Mesodermal cell (in vitro differentiated cells): ENCODE results near the gene ISOC2. TPM values are rescaled to one million over a fixed set of nuclear protein-coding genes. Genes with fewer than 3 reads are reported as not detected.

ENCODE experiments used
- H3K27ac ChIP-seq: 2 replicates; pipeline ENCODE4 v1.7.0; 2013; ENCODE audit warnings: mild to moderate bottlenecking, low read depth, low read length, moderate library complexity; ENCODE audit not compliant: severe bottlenecking
- H3K36me3 ChIP-seq: 2 replicates; pipeline ENCODE4 v1.7.1; 2013; ENCODE audit warnings: mild to moderate bottlenecking, low read length, moderate library complexity; ENCODE audit not compliant: control insufficient read depth, insufficient read depth
- H3K4me1 ChIP-seq: one replicate; pipeline ENCODE4 v1.7.1; 2013; ENCODE audit warnings: mild to moderate bottlenecking, low read length; ENCODE audit not compliant: insufficient read depth, control insufficient read depth, poor library complexity, severe bottlenecking
- H3K4me3 ChIP-seq: 2 replicates; pipeline ENCODE4 v1.7.0; 2013; ENCODE audit warnings: low read length, control low read depth, mild to moderate bottlenecking; ENCODE audit not compliant: insufficient read depth, poor library complexity, severe bottlenecking; ENCODE audit errors: extremely low read depth
- H3K9me3 ChIP-seq: 2 replicates; pipeline ENCODE4 v1.7.1; 2013; ENCODE audit warnings: mild to moderate bottlenecking, low read length, moderate library complexity; ENCODE audit not compliant: control insufficient read depth
- WGBS, 2 experiments: methylation state at CpG; one replicate each; pipeline ENCODE4 v1.1.5; 2013; ENCODE audit warnings: missing lambda C conversion rate in 2 of 2; ENCODE audit not compliant: insufficient coverage in 2 of 2; 5-methylcytosine and 5-hydroxymethylcytosine counted together
- polyA plus RNA-seq, 2 experiments: library from polyadenylated mRNA; stranded (reverse); fragments of 50-300 nt; gene quantifications; one replicate each; pipeline ENCODE4 v1.2.3, GENCODE V29; 2013

ISOC2 gene, protein sequence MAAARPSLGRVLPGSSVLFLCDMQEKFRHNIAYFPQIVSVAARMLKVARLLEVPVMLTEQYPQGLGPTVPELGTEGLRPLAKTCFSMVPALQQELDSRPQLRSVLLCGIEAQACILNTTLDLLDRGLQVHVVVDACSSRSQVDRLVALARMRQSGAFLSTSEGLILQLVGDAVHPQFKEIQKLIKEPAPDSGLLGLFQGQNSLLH
- polyA plus RNA-seq (2013, experiment 1 of 2): 39.8 TPM
- 34.2 TPM for polyA plus RNA-seq (2013, experiment 2 of 2)

DNA sequence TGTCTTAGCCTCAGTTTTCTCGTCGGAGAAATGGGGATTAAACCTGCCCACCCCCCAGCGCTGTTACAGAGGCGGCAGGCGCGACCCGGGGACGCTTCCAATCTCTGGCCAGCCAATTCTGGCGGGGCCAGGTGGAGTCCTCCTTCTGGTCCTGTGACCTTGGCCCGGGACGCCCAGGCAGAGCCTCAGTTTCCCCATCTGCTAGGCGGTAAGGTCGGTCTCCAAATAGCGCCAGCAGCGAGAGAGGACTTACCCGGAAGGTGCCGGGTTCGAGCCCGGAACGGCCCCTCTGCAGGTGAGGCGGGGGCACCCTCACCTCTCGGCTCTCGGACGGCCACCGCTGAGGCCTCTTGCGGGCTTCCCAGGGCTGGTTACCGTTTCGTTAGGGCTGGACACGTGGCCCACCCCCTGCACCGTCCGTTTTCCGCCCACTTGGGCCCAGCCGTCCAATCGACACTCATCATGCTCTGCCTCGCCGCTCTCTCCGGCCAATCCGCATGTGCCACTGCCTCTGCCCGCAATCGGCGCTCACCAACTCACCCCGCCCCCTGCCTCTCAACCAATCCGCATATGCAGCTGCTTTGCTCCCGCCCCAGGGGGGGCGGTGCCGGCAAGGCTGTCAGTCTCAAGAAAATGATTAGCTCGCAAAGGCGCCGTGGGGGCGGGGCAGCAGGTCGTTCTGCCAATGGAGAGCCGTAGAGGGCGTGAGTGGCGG, at the start of gene ISOC2:
ISOC2 (minus strand) TSS at position 384 of the 715 bp plus-strand sequence. CDS start 5,156 bp downstream, outside the sequence.
- H3K27ac ChIP-seq: peak within 1 kb of the TSS; percentile 88

DNA sequence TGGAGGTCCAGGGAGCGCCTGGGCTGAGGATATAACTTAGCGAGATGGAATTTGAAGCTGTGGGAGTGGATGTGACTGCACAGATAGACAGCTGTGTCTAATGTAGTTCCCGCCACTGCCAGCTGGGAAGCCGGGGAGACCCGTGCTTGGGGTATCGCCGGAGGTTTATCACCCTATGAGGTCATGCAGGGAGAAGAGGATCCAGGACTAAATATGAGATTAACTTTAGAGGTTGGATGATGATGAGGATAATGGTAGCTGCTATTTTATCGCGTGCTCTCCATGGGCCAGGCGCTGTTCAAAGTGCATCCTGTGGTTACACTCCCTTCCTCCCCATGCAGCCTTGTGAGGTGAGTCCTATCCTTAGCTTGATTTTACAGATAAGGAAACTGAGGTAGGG, 46.7 kb upstream of the ISOC2 start:
- Histone ChIP-seq H3K4me1 (no peaks in the 10 kb centered on the region), H3K9me3 (no peaks in the 10 kb centered on the region), H3K36me3 (no peaks in the 10 kb centered on the region), H3K4me3 (no peak overlapping the region), H3K27ac (no peak overlapping the region)
- 67 to 82% methylated on average over 3 to 9 of the region's 10 CpGs for WGBS, 2 experiments

More for the DNA sequence above, at the start of gene ISOC2:
- Histone ChIP-seq H3K9me3 (no peaks in the 10 kb centered on the region), H3K4me1 (peaks cover 2% of the 10 kb centered on the region), H3K4me3 (peak within 1 kb of the TSS; percentile 66), H3K36me3 (no peaks in the 10 kb centered on the region)
- 1 to 2% methylated on average over 42 to 45 of the region's 54 CpGs for WGBS, 2 experiments

DNA sequence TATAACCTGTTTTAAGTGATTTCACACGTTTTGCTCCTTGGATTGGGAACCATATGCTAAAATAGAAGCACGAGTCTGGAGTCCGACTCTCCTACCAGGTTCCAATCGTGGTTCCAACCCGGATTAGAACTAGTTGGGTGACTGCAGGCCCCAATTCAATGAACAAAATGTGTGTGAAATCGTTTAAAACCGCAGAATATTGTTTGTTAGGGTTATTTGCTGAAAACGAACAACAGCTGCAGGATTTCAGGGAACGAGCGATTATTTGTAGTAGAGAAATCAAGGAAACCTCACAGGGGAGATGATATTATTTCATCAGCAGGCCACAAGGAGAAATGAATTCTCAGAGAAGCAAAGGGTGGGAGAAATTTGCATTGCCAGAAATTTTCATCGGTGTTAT, 43.5 kb upstream of the ISOC2 start:
- Histone ChIP-seq H3K9me3 (no peaks in the 10 kb centered on the region), H3K36me3 (peaks cover 4% of the 10 kb centered on the region), H3K4me3 (no peak overlapping the region), H3K4me1 (no peaks in the 10 kb centered on the region), H3K27ac (no peak overlapping the region)
- WGBS, 2 experiments: 85 to 89% methylated on average over 11 of the region's 11 CpGs

DNA sequence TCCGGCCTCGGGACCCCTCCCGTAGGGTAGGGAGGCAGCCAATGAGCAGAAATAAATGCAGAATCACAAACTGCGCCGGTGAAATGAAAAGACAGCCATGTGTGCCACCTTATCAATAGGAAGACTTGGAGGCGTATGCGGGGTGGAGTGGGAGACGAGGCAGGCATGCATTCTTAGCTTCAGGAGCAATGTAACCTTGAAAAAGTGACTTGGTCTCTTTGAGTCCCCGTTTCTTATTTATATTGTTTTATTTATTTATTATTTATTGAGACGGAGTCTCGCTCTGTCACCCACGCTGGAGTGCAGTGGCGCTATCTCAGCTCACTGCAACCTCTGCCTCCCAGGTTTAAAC, 42.8 kb upstream of the ISOC2 start:
- H3K36me3 ChIP-seq: peaks cover 5% of the 10 kb centered on the region
- H3K4me3 ChIP-seq: peak overlapping the region; percentile 31
- no peak overlapping the region for H3K27ac ChIP-seq
- H3K4me1 ChIP-seq: no peaks in the 10 kb centered on the region
- WGBS, 2 experiments: 33 to 35% methylated on average over 9 to 10 of the region's 13 CpGs
- H3K9me3 ChIP-seq: no peaks in the 10 kb centered on the region

DNA sequence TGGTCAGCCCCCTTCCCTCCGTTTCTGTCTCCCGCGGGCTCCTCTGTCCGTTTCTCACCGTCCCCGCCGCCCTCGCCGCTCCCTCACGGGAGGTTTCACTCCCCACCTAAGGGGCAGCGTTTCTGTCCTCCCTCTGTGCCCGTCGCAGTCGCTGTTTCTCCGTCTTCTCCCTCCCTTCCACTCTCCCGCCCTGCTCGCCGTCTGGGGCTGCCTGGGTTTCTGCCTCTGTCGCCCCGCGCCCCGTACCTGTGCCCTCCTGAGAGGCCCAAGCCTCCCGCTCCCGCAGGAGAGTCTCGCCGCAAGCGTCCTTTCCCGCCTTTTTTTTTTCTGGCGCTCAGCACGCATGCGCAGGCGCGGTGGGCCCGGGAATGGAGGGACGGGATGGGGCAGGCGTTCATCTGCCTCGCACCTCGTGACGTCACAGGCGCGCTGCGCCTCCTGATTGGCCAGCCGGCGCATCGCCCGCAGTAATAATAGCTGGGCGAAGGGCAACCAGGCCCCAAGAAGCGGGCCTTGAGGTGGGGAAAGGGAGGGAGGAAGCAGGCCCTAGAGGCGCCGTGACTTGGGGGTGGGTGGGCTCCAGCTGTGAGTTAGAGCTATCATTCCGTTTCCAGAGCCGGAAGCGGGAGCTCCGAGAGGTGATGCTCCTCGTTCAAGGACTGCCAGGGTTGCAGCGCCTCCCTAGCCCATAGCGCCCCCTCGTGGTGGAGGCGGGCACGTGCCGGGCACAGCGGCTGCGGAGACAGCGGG, 42.2 kb upstream of the ISOC2 start:
- no peaks in the 10 kb centered on the region for H3K9me3 ChIP-seq
- H3K36me3 ChIP-seq: peaks cover 5% of the 10 kb centered on the region
- peak overlapping the region; percentile 31 for H3K4me3 ChIP-seq
- no peak overlapping the region for H3K27ac ChIP-seq
- H3K4me1 ChIP-seq: no peaks in the 10 kb centered on the region
- 33 to 35% methylated on average over 46 to 59 of the region's 64 CpGs for WGBS, 2 experiments

DNA sequence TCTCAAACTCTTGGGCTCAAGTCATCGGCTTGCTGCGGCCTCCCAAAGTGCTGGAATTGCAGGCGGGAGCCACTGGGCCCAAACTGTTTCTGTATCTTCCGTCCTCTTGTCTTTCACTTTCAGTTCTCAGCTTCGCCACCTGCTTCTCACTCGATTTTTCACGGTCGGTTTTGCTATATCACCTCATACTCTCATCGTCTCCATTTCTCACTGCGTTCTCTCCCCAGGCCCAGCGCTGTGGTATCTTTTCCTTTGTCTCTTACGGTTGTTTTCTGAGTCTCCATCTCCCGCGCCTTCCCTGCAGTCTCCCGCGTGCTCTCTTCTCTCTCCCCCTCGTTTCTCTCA, 41.7 kb upstream of the ISOC2 start:
- WGBS, 2 experiments: 95 to 96% methylated on average over 16 to 17 of the region's 17 CpGs
- Histone ChIP-seq H3K27ac (no peak overlapping the region), H3K36me3 (peaks cover 5% of the 10 kb centered on the region), H3K4me3 (no peak overlapping the region), H3K9me3 (no peaks in the 10 kb centered on the region), H3K4me1 (no peaks in the 10 kb centered on the region)

DNA sequence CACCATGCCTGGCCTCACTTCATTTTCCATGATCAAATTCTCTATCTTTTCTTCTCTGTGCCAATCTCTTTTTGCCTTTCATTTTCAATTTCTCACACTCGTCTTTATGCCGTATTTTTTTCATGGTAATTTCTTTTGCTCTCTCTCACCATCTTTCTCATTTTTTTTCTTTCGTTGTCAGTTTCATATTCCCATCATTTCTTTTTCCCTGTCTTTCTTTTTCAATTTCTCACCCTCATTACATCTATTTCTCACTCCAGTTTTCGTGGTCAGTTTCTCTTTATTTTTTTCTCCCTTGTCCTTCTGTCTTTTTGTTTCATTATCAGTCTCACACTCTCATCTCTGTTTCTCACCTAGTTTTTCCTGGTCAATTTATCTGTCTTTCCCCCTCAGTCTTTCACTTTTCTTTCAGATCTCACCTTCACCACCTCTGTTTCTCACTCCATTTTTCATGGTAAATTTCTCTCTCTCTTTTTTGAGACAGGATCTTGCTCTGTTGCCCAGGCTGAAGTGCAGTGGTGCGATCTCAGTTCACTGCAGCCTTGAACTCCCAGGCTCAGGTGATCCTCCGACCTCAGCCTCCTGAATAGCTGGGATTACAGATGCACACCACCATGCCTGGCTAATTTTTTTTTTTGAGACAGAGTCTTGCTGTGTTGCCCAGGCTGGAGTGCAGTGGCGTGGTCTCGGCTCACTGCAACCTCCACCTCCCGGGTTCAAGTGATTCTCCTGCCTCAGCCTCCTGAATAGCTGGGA, 40.9 kb upstream of the ISOC2 start:
- Histone ChIP-seq H3K4me1 (no peaks in the 10 kb centered on the region), H3K4me3 (no peak overlapping the region), H3K27ac (no peak overlapping the region), H3K9me3 (no peaks in the 10 kb centered on the region), H3K36me3 (peaks cover 5% of the 10 kb centered on the region)
- WGBS, 2 experiments: 92 to 93% methylated on average over 5 to 6 of the region's 9 CpGs

DNA sequence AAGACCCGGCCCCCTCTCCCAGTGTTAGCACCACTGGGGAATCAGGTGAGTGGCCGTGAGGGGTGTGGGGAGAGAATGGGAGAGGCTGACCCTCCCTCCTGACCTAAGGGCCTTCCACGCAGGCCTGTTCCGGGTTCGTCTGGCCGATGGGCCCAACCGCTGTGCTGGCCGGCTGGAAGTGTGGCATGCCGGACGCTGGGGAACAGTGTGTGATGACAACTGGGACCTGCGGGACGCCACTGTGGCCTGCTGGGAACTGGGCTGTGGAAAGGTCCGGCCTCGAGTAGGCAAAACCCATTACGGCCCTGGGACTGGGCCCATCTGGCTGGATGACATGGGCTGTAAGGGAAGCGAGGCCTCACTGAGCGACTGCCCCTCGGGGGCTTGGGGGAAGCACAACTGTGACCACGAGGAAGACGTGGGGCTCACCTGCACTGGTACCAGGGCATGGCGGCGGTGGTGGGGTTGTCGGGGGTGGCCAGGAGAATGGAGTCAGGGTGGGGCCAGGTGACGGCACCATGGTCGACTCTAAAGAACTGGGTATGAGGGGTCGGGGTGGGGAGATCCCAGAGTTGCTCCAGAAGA, 39.0 kb upstream of the ISOC2 start:
- WGBS, 2 experiments: 92 to 96% methylated on average over 19 to 25 of the region's 26 CpGs
- Histone ChIP-seq H3K27ac (no peak overlapping the region), H3K4me1 (no peaks in the 10 kb centered on the region), H3K36me3 (peaks cover 5% of the 10 kb centered on the region), H3K4me3 (no peak overlapping the region), H3K9me3 (no peaks in the 10 kb centered on the region)

DNA sequence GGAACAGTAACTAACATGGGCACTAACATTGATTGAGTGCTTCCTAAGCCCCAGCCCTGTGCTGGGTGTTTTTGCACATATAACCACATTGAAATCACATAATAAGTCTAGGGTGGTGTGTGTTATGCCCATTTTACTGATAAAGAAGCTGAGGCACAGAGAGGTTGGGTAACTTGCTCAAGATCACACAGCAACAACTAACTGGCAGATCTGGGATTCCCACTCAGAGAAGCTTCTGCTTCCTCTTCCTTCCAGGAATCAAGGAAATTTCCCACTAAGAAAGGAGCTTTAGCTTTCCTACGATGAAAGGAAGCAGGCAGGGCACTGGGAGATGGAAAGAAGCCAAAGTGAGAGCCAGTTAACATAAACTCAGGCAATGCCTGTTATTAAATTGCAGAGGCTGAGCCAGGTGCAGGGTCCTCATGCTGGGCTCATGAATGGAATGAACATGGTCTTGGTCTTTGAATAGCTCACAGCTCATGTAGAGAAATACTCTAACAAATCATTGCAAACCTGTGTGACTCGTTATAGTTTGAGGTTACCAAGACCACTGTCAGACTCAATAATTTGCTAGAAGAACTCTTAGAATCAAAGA, 36.9 kb upstream of the ISOC2 start:
- peaks cover 5% of the 10 kb centered on the region for H3K36me3 ChIP-seq
- no peak overlapping the region for H3K27ac ChIP-seq
- no peaks in the 10 kb centered on the region for H3K4me1 ChIP-seq
- WGBS, 2 experiments: 78 to 88% methylated on average over 1 to 2 of the region's 2 CpGs
- H3K9me3 ChIP-seq: no peaks in the 10 kb centered on the region
- H3K4me3 ChIP-seq: no peak overlapping the region

DNA sequence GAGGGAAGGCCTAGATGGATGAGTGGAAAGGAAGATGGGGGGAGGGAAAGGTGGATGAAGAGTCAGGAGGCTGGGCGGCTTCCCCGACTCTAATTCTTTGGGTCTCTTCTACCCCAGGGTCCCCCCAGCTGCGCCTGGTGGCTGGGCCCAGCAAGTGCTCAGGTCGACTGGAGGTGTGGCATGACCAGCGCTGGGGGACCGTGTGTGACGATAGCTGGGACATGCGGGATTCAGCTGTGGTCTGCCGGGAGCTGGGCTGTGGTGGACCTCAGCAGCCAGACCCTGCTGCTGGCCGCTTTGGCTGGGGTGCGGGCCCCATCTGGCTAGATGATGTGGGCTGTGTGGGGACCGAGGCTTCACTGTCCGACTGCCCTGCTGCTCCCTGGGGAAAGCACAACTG, 36.3 kb upstream of the ISOC2 start:
- Histone ChIP-seq H3K9me3 (no peaks in the 10 kb centered on the region), H3K27ac (no peak overlapping the region), H3K36me3 (peaks cover 5% of the 10 kb centered on the region), H3K4me1 (no peaks in the 10 kb centered on the region), H3K4me3 (no peak overlapping the region)
- WGBS, 2 experiments: 90 to 93% methylated on average over 11 to 12 of the region's 13 CpGs
